Activated CD4-positive, alpha-beta memory T cell treated with anti-CD3 and anti-CD28 coated beads for 36 hours (primary cell): ENCODE data around the gene BBLN. TPM values are rescaled to one million over a fixed set of nuclear protein-coding genes. Genes with fewer than 3 reads are reported as not detected.

Source experiments
- CTCF ChIA-PET: fragments of 350-600 bp; sonication (Branson Sonifier 250); formaldehyde crosslinking; loops from one replicate; lab custom pipeline; 2021; ENCODE audit warnings: antibody characterized with exemption, inconsistent platforms; lab: Charles Lee
- POLR2A ChIA-PET: fragments of 350-600 bp; sonication (Branson Sonifier 250); formaldehyde crosslinking; loops from one replicate; lab custom pipeline; 2021; ENCODE audit warnings: antibody characterized with exemption; lab: Charles Lee
- DNase-seq: peaks from one replicate; pipeline ENCODE4 v3.0.0-alpha.2; 2020
- H3K27ac Mint-ChIP-seq: one replicate; pipeline ENCODE4 v1.8.0; 2021; ENCODE audit warnings: mixed read lengths
- H3K27me3 Mint-ChIP-seq: one replicate; pipeline ENCODE4 v1.8.0; 2021; ENCODE audit warnings: mixed read lengths
- H3K36me3 Mint-ChIP-seq: one replicate; pipeline ENCODE4 v1.8.0; 2021; ENCODE audit warnings: mixed read lengths
- H3K4me1 Mint-ChIP-seq: one replicate; pipeline ENCODE4 v1.8.0; 2021; ENCODE audit warnings: low read depth, mixed read lengths
- H3K4me3 Mint-ChIP-seq: one replicate; pipeline ENCODE4 v1.8.0; 2021; ENCODE audit warnings: mild to moderate bottlenecking, mixed read lengths
- H3K9me3 Mint-ChIP-seq: one replicate; pipeline ENCODE4 v1.8.0; 2021; ENCODE audit warnings: mixed read lengths
- intact Hi-C: fragments of 100-400 bp; cut with micrococcal nuclease; formaldehyde crosslinking; loops from one replicate; pipeline ENCODE4 v1.15.1; 2023
- total RNA-seq, 2 experiments: library from RNA; stranded (reverse); gene quantifications; one replicate each; pipeline ENCODE4 v1.2.3, GENCODE V29; 2021

The BBLN gene
- total RNA-seq, 2 experiments from 2014 or later = 86.9 to 90.1 TPM

DNA sequence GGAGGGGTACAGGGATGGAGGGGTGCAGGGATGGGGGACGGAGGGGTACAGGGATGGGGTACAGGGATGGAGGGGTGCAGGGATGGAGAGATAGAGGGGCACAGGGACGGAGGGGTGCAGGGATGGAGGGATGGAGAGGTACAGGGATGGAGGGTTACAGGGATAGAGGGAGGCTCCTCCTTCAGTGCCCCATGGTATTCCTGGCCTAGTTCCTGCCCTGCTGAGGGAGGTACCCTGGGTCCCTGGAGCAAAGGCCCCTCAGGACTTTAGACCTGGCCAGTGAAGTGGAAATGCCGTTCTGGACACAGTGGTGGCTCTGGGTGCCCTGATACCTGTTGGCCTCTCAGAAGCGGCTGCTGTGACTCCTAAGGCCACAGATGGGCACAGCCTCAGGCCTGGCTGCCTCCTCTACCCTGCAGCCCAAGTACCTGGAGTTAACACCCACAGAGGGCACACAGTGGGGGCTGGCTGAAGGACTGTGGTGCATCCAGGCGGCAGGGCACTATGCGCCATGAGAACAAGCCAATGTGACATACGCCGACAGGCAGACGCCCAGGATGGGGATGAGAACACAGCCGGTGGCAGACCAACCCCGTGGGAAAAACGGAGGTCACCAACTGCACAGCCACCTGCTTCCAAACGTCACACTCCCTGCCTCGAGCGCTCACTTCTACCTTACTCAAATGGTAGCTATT lies 40.9 kb upstream of the BBLN start:
- no peak for DNase-seq
- ChIA-PET POLR2A (no interaction called here), CTCF (interaction anchor here (0.5 to 2.0 kb wide), 4 partner anchors 10 to 1806 kb away, joined by 3 to 9 read pairs (median 4); no protein-coding TSS in a partner anchor)
- Mint-ChIP-seq H3K9me3 (no peaks in the 10 kb centered on the region), H3K36me3 (peaks cover 8% of the 10 kb centered on the region), H3K4me1 (peaks cover 8% of the 10 kb centered on the region), H3K4me3 (no peak overlapping the region), H3K27ac (no peak overlapping the region), H3K27me3 (no peaks in the 10 kb centered on the region)
- intact Hi-C loops = loop anchor here (5.0 kb wide), 3 partner anchors 82 to 182 kb away; partner anchors contain the start of gene DPM2

GRCh38 chr9:128120061-128120740 lies 39.9 kb upstream of the BBLN start:
- Mint-ChIP-seq H3K4me1 (peaks cover 14% of the 10 kb centered on the region), H3K4me3 (no peak overlapping the region), H3K27me3 (no peaks in the 10 kb centered on the region), H3K36me3 (peaks cover 11% of the 10 kb centered on the region), H3K9me3 (no peaks in the 10 kb centered on the region), H3K27ac (no peak overlapping the region)
- intact Hi-C loops = no loop called here
- ChIA-PET POLR2A (interaction anchor here (0.8 kb wide), 1 partner anchor 232 kb away, joined by 3 read pairs; no protein-coding TSS in a partner anchor), CTCF (interaction anchor here (0.5 to 2.0 kb wide), 5 partner anchors 8 to 1805 kb away, joined by 3 to 9 read pairs (median 3); no protein-coding TSS in a partner anchor)
- DNase-seq = no peak

DNA sequence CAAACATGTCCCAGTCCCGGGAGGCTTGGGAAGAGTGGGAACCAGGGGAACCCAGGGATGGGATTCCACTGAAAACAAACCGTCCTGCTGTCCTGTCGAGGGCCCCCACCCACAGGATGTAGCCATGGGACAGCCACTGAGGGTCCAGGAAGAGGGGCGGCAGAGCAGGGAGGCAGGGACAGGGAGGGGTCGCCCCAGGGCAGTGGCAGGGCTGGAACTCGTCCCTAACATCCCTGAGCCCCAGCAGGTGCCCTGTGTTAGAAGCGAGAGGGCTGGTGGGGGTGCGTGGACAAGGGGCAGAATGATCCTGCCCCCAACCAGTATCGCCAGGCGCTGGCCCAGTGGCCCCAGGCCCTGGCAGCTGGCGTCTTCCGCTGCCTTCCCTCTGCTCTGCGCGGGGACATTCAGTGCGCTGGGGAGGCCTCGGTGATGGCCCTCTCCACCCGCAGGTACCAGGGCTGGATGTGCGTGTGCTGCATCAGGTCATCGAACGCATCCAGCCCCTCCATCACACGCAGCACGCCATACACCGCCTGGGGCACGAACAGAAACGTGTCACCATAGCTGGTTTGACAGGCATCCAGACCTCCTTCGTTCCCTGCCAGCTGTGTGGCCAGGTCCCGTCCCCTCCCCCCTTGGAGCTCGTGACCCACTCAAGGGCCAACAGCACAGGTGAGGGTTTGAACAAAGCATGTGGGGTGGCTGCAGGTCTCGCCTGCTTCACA lies 39.2 kb upstream of the BBLN start:
- ChIA-PET CTCF (interaction anchor here (2.0 kb wide), 1 partner anchor 8 kb away, joined by 9 read pairs; no protein-coding TSS in a partner anchor), POLR2A (interaction anchor here (0.8 kb wide), 1 partner anchor 233 kb away, joined by 3 read pairs; no protein-coding TSS in a partner anchor)
- Mint-ChIP-seq H3K9me3 (no peaks in the 10 kb centered on the region), H3K36me3 (peaks cover 11% of the 10 kb centered on the region), H3K27ac (no peak overlapping the region), H3K27me3 (no peaks in the 10 kb centered on the region), H3K4me1 (peaks cover 19% of the 10 kb centered on the region), H3K4me3 (no peak overlapping the region)
- intact Hi-C loops = no loop called here
- no peak for DNase-seq

DNA sequence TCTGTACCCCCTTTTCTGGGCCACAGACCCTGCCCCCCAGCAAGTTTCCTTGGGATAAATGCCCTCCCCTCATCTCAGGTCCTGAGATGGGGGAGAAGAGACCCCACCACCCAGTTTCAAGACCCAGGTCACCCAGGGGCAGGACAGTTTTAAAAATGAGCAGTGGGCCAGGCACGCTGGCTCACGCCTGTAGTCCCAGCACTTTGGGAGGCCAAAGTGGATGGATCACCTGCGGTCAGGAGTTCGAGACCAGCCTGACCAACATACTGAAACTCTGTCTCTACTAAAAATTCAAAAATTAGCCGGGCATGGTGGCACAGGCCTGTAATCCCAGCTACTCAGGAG lies 38.6 kb upstream of the BBLN start:
- Mint-ChIP-seq H3K27me3 (no peaks in the 10 kb centered on the region), H3K4me1 (peaks cover 24% of the 10 kb centered on the region), H3K27ac (no peak overlapping the region), H3K36me3 (peaks cover 11% of the 10 kb centered on the region), H3K9me3 (no peaks in the 10 kb centered on the region), H3K4me3 (no peak overlapping the region)
- ChIA-PET POLR2A (no interaction called here), CTCF (no interaction called here)
- intact Hi-C loops = no loop called here
- no peak for DNase-seq

- no peak for DNase-seq
- Mint-ChIP-seq H3K36me3 (peaks cover 11% of the 10 kb centered on the region), H3K27ac (no peak overlapping the region), H3K4me3 (no peak overlapping the region), H3K27me3 (no peaks in the 10 kb centered on the region), H3K4me1 (peaks cover 25% of the 10 kb centered on the region), H3K9me3 (no peaks in the 10 kb centered on the region)
- POLR2A ChIA-PET = no interaction called here
- CTCF ChIA-PET = no interaction called here
- intact Hi-C loops = no loop called here
Observed at GRCh38 chr9:128121924-128122808, 37.9 kb upstream of the BBLN start.

DNA sequence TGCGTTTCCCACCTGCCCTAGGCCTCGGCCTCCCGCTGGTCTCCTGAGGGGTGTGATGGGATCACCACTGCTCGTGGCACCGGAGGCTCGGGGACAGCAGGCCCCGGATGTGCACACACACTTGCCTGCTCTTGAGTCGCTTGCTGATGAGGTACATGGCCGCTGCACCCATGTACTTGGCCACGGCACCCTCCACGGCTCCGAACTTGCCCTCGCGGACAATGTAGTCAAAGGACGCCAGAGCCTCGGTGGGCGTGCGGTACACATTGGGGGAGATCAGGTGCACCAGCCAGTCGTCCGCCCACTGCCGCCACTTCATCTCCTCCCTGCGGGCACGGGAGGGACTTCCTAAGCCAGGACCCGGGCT lies 37.3 kb upstream of the BBLN start:
- CTCF ChIA-PET = no interaction called here
- POLR2A ChIA-PET = no interaction called here
- intact Hi-C loops = no loop called here
- H3K9me3 Mint-ChIP-seq = no peaks in the 10 kb centered on the region
- H3K4me3 Mint-ChIP-seq = no peak overlapping the region
- H3K4me1 Mint-ChIP-seq = peaks cover 21% of the 10 kb centered on the region
- H3K27ac Mint-ChIP-seq = no peak overlapping the region
- DNase-seq = no peak
- H3K27me3 Mint-ChIP-seq = no peaks in the 10 kb centered on the region
- H3K36me3 Mint-ChIP-seq = peaks cover 9% of the 10 kb centered on the region

DNA sequence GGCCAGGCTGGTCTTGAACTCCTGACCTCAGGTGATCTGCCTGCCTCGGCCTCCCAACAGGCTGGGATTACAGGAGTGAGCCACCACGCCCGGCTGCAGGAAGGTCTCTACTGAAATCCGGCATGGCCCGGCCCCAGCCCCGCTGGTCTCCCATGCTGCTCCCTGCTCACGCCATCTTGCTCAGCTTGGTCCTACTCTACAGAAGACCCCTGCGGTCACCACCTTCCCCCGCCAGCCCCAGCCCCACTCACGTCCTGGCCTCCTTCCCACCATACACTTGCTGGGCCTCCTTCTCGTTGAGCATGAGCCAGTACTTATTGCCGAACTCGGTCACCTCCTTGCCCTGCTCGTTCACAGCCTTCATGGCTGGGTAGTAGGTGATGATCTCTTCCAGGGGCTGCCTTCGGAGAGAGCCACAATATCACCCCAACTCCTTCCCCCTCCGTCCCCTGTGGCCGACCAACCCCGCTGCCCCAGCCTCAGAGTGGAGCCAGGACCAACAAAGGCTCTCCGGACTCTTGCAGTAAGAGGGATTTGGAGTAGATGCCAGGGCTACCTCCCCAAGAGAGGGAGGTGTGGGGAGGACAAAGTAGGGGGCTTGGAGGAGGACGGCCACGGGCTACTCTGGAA lies 36.5 kb upstream of the BBLN start:
- H3K4me3 Mint-ChIP-seq = no peak overlapping the region
- H3K4me1 Mint-ChIP-seq = peaks cover 19% of the 10 kb centered on the region
- POLR2A ChIA-PET = no interaction called here
- DNase-seq = no peak
- intact Hi-C loops = no loop called here
- H3K36me3 Mint-ChIP-seq = peaks cover 9% of the 10 kb centered on the region
- no peak overlapping the region for H3K27ac Mint-ChIP-seq
- H3K27me3 Mint-ChIP-seq = no peaks in the 10 kb centered on the region
- H3K9me3 Mint-ChIP-seq = no peaks in the 10 kb centered on the region
- CTCF ChIA-PET = interaction anchor here (1.5 to 2.9 kb wide), 2 partner anchors 89 to 179 kb away, joined by 3 to 11 read pairs; no protein-coding TSS in a partner anchor

GRCh38 chr9:128124451-128124850 lies 35.6 kb upstream of the BBLN start:
- peaks cover 9% of the 10 kb centered on the region for H3K36me3 Mint-ChIP-seq
- intact Hi-C loops = no loop called here
- ChIA-PET POLR2A (no interaction called here), CTCF (interaction anchor here (0.6 to 2.9 kb wide), 7 partner anchors 9 to 180 kb away, joined by 3 to 11 read pairs (median 4); partner anchors contain the start of gene SLC25A25)
- H3K4me3 Mint-ChIP-seq = no peak overlapping the region
- H3K4me1 Mint-ChIP-seq = peaks cover 26% of the 10 kb centered on the region
- no peaks in the 10 kb centered on the region for H3K9me3 Mint-ChIP-seq
- no peak for DNase-seq
- no peaks in the 10 kb centered on the region for H3K27me3 Mint-ChIP-seq
- H3K27ac Mint-ChIP-seq = no peak overlapping the region

- POLR2A ChIA-PET = no interaction called here
- H3K27ac Mint-ChIP-seq = no peak overlapping the region
- peak; percentile 74 for DNase-seq
Observed at GRCh38 chr9:128124873-128125579, 35.0 kb upstream of the BBLN start.

DNA sequence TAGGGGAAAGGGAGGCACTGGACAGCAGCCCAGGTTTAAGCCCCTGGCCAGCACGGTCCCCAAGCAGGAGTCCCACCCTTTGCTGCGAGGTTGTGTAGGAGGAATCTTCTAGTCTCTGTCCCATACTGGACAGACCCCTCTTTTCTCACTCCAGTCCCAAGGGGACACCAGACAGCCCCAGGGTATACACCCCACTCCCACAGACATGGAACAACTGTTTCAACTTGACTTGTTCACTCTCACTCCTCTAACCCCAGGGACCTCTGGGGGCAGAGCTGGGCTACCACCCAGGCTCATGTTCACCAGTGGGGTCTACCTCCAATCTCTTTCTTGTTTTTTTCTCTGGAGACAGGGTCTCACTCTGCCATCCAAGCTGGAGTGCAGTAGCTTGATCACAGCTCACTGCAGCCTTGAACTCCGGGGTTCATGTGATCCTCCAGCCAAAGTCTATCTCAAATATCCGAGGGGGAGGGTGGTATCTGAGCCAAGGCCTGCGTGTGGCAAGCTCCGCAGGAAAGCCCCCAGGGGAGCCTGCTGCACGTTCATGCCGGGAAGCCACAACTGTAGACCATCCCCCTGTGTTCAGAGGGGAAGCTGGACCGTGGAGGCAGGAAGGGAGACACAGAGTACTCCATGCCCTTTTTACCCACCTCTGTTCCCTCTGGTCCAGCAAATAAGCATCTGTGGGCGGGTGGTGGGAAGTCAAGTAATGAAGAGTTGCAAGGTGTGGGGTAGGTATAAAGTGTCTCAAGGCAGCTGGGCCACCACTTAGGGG lies 34.3 kb upstream of the BBLN start:
- intact Hi-C loops = loop anchor here (5.0 kb wide), 3 partner anchors 33 to 338 kb away; partner anchors contain the start of genes CDK9 and CIZ1

More at GRCh38 chr9:128124873-128125579, 35.0 kb upstream of the BBLN start:
- intact Hi-C loops = loop anchor here (5.0 kb wide), 3 partner anchors 33 to 338 kb away; partner anchors contain the start of genes CDK9 and CIZ1
- Mint-ChIP-seq H3K36me3 (peaks cover 9% of the 10 kb centered on the region), H3K4me1 (peaks cover 28% of the 10 kb centered on the region), H3K27me3 (no peaks in the 10 kb centered on the region), H3K4me3 (no peak overlapping the region), H3K9me3 (no peaks in the 10 kb centered on the region)
- CTCF ChIA-PET = interaction anchor here (0.6 to 5.1 kb wide), 11 partner anchors 7 to 219 kb away, joined by 3 to 48 read pairs (median 4); partner anchors contain the start of genes CIZ1 and SLC25A25

More for the DNA sequence above, 34.3 kb upstream of the BBLN start:
- Mint-ChIP-seq H3K4me1 (peaks cover 28% of the 10 kb centered on the region), H3K9me3 (no peaks in the 10 kb centered on the region), H3K27ac (peak overlapping the region; percentile 4), H3K36me3 (peaks cover 9% of the 10 kb centered on the region), H3K27me3 (no peaks in the 10 kb centered on the region), H3K4me3 (peak overlapping the region; percentile 96)
- POLR2A ChIA-PET = no interaction called here
- DNase-seq = no peak
- CTCF ChIA-PET = interaction anchor here (0.6 to 5.1 kb wide), 9 partner anchors 8 to 219 kb away, joined by 3 to 48 read pairs (median 4); partner anchors contain the start of genes CIZ1 and SLC25A25
